ENCODE results near the gene FKBP14.
"Not testable (repeated sequence)": the region's sequence is repeated elsewhere in the genome, so short reads cannot be mapped to it uniquely, and the experiment has no call there.

The FKBP14 gene

GRCh38 chr7:29989257-29989995, 37.1 kb downstream of the FKBP14 start, which contains the start of gene SCRN1:
TSS of gene SCRN1 (minus strand) at chr7:29989801. CDS start at chr7:29969067, 20,734 bp downstream.
- DNase-seq, result peak; percentile 43

GRCh38 chr7:29988424-29989256, 37.9 kb downstream of the FKBP14 start:
- DNase-seq, result peak; percentile 44

- peak; percentile 21 for DNase-seq
Observed at GRCh38 chr7:29987811-29988317, 38.6 kb downstream of the FKBP14 start.

GRCh38 chr7:29987083-29987482, 39.4 kb downstream of the FKBP14 start:
- DNase-seq, result no peak

GRCh38 chr7:29980151-29980550, 46.4 kb downstream of the FKBP14 start:
- DNase-seq, result no peak

- DNase-seq, result no peak
Observed at GRCh38 chr7:29977886-29978651, 48.4 kb downstream of the FKBP14 start.

- no peak for DNase-seq
Observed at GRCh38 chr7:29976673-29977415, 49.7 kb downstream of the FKBP14 start.

- DNase-seq, result no peak
Observed at GRCh38 chr7:29976266-29976665, 50.2 kb downstream of the FKBP14 start.

GRCh38 chr7:29975561-29975960, 50.9 kb downstream of the FKBP14 start:
- DNase-seq, result no peak

GRCh38 chr7:29974286-29974685, 52.2 kb downstream of the FKBP14 start:
- no peak for DNase-seq

GRCh38 chr7:29972315-29972669, 54.2 kb downstream of the FKBP14 start:
- DNase-seq, result no peak

GRCh38 chr7:29971566-29972314, 54.8 kb downstream of the FKBP14 start:
- DNase-seq, result no peak

GRCh38 chr7:29970158-29970557, 56.3 kb downstream of the FKBP14 start:
- no peak for DNase-seq

- no peak for DNase-seq
Observed at GRCh38 chr7:29969738-29970137, 56.8 kb downstream of the FKBP14 start.

- no peak for DNase-seq
Observed at GRCh38 chr7:29968683-29969395, 57.7 kb downstream of the FKBP14 start.

- no peak for DNase-seq
Observed at GRCh38 chr7:29965030-29965429, 61.5 kb downstream of the FKBP14 start.

- no peak for DNase-seq
Observed at GRCh38 chr7:29962035-29962434, 64.5 kb downstream of the FKBP14 start.

- DNase-seq, result not testable (repeated sequence)
Observed at GRCh38 chr7:29961611-29962010, 64.9 kb downstream of the FKBP14 start.

Measured in NCI-H774 (cell line).